Measurements from ENCODE around the gene ADCY3. TPM values are rescaled to one million over a fixed set of nuclear protein-coding genes. Genes with fewer than 3 reads are reported as not detected.

Gene ADCY3
- total and polyA plus RNA-seq, 8 donors = 5.2 to 339 (median 24.2) TPM

DNA sequence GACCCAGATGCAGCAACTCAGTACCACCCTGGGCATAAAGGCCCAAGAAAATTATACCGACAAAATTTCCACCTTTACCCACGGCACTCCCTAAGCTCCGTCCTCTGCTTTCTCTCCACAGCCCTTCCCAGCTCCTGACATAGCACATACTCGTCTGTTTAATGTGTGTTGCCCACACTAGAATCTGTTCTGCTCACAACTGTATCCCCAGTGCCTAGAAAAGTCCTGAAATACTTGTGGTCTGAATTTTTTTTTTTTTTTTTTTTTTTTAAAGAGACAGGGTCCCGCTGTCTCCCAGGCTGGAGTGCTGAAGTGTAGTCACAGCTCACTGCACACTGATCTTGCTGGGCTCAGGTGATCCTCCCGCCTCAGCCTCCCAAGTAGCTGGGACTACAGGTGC, 62.3 kb downstream of the ADCY3 start:
- DNase-seq = no peak
- intact Hi-C loops (cut with DNase I; ENCODE audit: low total_unique reads) = no loop called here
- TF ChIP-seq, protein P1, sequence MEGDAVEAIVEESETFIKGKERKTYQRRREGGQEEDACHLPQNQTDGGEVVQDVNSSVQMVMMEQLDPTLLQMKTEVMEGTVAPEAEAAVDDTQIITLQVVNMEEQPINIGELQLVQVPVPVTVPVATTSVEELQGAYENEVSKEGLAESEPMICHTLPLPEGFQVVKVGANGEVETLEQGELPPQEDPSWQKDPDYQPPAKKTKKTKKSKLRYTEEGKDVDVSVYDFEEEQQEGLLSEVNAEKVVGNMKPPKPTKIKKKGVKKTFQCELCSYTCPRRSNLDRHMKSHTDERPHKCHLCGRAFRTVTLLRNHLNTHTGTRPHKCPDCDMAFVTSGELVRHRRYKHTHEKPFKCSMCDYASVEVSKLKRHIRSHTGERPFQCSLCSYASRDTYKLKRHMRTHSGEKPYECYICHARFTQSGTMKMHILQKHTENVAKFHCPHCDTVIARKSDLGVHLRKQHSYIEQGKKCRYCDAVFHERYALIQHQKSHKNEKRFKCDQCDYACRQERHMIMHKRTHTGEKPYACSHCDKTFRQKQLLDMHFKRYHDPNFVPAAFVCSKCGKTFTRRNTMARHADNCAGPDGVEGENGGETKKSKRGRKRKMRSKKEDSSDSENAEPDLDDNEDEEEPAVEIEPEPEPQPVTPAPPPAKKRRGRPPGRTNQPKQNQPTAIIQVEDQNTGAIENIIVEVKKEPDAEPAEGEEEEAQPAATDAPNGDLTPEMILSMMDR (IDR thresholded peaks at IDR 0.05) = no peak
- H3K27ac ChIP-seq = peak overlapping the region in 3 of 5 donors; percentile 7 to 77 (median 63)
- no peaks in the 10 kb centered on the region for H3K27me3 ChIP-seq
- no peaks in the 10 kb centered on the region for H3K36me3 ChIP-seq
- no peak overlapping the region for H3K4me3 ChIP-seq
- 91 to 95% (median 94%) methylated on average over 6 of the region's 6 CpGs for WGBS, 5 donors
- no peaks in the 10 kb centered on the region for H3K9me3 ChIP-seq
- H3K4me1 ChIP-seq = peaks cover 0 to 13% (median 0%) of the 10 kb centered on the region in 4 donors

DNA sequence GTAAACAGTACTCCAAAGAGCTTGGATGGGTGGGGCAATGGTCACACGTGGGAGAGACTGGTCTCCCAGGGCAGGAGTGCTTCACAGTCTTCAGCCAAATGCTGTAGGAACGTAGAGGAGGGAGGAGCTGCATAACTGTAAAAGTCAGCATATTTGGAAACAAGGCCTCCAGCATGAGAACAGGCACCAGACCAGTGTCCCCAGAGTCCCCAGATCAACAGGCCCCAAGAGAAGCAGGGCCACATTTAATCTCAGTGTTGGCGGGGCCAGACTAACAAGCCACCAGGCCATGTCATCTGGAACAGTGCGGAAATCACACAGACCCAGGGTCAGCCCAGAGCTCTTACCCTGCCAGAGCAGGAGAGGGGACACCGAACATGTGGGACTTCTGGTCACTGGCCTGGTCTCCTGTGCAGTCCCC, 63.2 kb downstream of the ADCY3 start:
- Histone ChIP-seq H3K27me3 (no peaks in the 10 kb centered on the region), H3K4me1 (peaks cover 0 to 13% (median 0%) of the 10 kb centered on the region in 4 donors), H3K27ac (peak overlapping the region in 4 of 5 donors; percentile 35 to 77 (median 62)), H3K36me3 (no peaks in the 10 kb centered on the region), H3K9me3 (no peaks in the 10 kb centered on the region), H3K4me3 (no peak overlapping the region)
- intact Hi-C loops (cut with DNase I; ENCODE audit: low total_unique reads) = no loop called here
- WGBS, 5 donors = 69 to 87% (median 72%) methylated on average over 5 of the region's 5 CpGs
- no peak for TF ChIP-seq EP300 (IDR thresholded peaks at IDR 0.05)
- no peak for TF ChIP-seq POLR2A (IDR thresholded peaks at IDR 0.05)
- TF ChIP-seq, protein P1 (IDR thresholded peaks at IDR 0.05) = no peak
- no peak for TF ChIP-seq POLR2AphosphoS5 (IDR thresholded peaks at IDR 0.05)
- no peak for DNase-seq

DNA sequence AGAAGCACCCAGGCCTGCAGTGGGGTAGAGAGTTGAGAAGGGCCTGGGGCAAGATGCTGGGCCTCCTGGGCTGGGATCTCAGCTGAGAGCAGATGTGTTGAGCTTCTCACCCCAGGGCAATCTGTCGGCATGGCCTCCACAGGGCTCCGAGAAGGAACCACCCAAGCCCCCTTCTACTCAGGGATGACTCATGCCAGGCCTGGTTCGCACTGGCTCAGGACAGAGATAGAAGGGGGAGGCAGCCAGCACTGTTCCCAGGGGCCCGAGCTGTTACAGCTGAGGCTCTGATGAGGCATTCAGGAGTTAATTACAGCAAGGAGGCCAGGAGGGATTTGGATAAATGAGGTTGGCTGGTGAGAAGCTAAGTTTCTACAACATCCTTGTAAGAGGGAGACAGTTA, 64.3 kb downstream of the ADCY3 start:
- no peaks in the 10 kb centered on the region for H3K9me3 ChIP-seq
- peak overlapping the region; percentile 35 to 77 (median 60) for H3K27ac ChIP-seq
- peaks cover 0 to 13% (median 0%) of the 10 kb centered on the region in 4 donors for H3K4me1 ChIP-seq
- intact Hi-C loops (cut with DNase I; ENCODE audit: low total_unique reads) = no loop called here
- peak in 1 of 2 donors; percentile 48 for DNase-seq
- TF ChIP-seq EP300 (IDR thresholded peaks at IDR 0.05) (no peak), POLR2A (IDR thresholded peaks at IDR 0.05) (no peak), POLR2AphosphoS5 (IDR thresholded peaks at IDR 0.05) (no peak)
- TF ChIP-seq, protein P1 (IDR thresholded peaks at IDR 0.05) = no peak
- WGBS, 5 donors = 55 to 83% (median 66%) methylated on average over 3 to 4 of the region's 4 CpGs
- no peak overlapping the region for H3K4me3 ChIP-seq
- H3K27me3 ChIP-seq = no peaks in the 10 kb centered on the region
- no peaks in the 10 kb centered on the region for H3K36me3 ChIP-seq

DNA sequence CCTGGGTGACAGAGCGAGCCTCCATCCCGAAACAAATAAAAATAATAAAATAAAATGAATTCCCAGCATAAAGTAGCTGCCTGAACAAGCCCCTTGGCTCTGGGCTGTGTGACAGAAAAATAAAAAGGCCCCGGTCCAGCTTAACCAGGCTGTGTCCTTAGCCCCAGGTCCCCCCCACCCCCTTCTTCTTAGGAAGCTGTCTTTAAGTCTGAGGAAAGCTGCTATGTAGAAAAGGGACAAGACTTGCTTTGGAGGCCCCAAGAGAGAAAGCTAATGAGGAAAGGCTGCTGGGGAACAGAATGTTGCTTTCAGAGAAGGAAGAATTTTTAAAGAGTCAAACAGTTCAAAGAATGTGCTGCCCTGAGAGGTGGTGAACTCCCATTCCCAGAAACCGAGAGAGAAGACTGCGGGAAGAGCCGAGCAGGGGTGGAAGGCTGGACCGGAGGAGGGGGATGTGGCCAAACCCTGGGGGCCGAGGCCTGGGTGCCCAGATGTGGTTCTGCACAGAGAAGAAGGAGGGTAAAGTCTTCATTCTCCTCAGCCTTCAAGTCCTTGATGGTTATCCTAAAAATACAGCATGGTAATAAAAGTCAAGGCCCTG, 64.9 kb downstream of the ADCY3 start:
- no peak for DNase-seq
- 70 to 93% (median 87%) methylated on average over 8 of the region's 8 CpGs for WGBS, 5 donors
- peaks cover 0 to 13% (median 0%) of the 10 kb centered on the region in 4 donors for H3K4me1 ChIP-seq

DNA sequence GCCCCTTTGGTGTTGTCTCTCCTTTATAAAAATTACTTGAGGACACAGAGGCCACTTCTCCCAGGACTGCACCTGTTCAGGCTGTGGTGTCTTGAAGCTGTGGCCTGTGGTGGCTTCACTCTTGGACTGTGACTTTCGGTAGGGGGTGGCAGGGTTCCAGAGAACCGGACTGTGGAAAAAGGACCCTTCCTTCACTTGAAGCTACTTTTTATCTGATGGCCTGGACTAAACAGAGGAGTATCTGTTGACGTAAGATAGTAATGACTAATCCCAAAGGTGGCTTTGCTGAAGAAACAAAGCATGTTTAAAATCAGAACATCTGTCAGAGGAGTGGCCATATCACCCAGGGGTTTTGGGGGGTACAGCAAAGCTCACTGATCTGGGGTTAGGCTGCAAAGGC, 66.0 kb downstream of the ADCY3 start:
- Histone ChIP-seq H3K27ac (peak overlapping the region in 3 of 5 donors; percentile 35 to 77 (median 63)), H3K9me3 (no peaks in the 10 kb centered on the region), H3K27me3 (no peaks in the 10 kb centered on the region), H3K4me1 (peaks cover 0 to 13% (median 0%) of the 10 kb centered on the region in 4 donors), H3K4me3 (no peak overlapping the region), H3K36me3 (no peaks in the 10 kb centered on the region)
- 65 to 87% (median 77%) methylated on average over 3 of the region's 3 CpGs for WGBS, 5 donors
- TF ChIP-seq, protein P1 (IDR thresholded peaks at IDR 0.05) = no peak
- intact Hi-C loops (cut with DNase I; ENCODE audit: low total_unique reads) = no loop called here
- DNase-seq = no peak

More for the DNA sequence above, 64.9 kb downstream of the ADCY3 start:
- Histone ChIP-seq H3K9me3 (no peaks in the 10 kb centered on the region), H3K36me3 (no peaks in the 10 kb centered on the region), H3K27me3 (no peaks in the 10 kb centered on the region), H3K27ac (peak overlapping the region in 4 of 5 donors; percentile 35 to 77 (median 62)), H3K4me3 (no peak overlapping the region)
- intact Hi-C loops (cut with DNase I; ENCODE audit: low total_unique reads) = no loop called here
- TF ChIP-seq EP300 (IDR thresholded peaks at IDR 0.05) (peak; percentile 47), POLR2AphosphoS5 (IDR thresholded peaks at IDR 0.05) (no peak)
